Measurements from ENCODE around the gene FBXO31.

Gene FBXO31

GRCh38 chr16:87309620-87310525, 73.7 kb downstream of the FBXO31 start (continued):
- TF ChIP-seq ZNF423 (tag by site-specific recombination; IDR thresholded peaks at IDR 0.05) (no peak), SCRT2 (tag by site-specific recombination; IDR thresholded peaks at IDR 0.05) (no peak), ZNF521 (tag by site-specific recombination; IDR thresholded peaks at IDR 0.05) (no peak), ZNF214 (tag by site-specific recombination; IDR thresholded peaks at IDR 0.05; ENCODE audit: borderline replicate concordance) (no peak)

- Histone ChIP-seq H3K36me3 (ENCODE audit: control insufficient read depth in 2 of 2, insufficient read depth in 1 of 2, low read length in 2 of 2) (peaks cover 0 to 5% of the 10 kb centered on the region in 2 experiments; a peak in 1 of 3 replicates), H3K9me3 (ENCODE audit: control insufficient read depth, insufficient read depth, low read depth, low read length) (no peaks in the 10 kb centered on the region), H3K27ac (ENCODE audit: extremely low read depth, low read depth, low read length) (no peak overlapping the region), H3K4me3 (ENCODE audit: low read depth, low read length) (no peak overlapping the region), H3K4me1 (ENCODE audit: control insufficient read depth, insufficient read depth, low read length) (no peaks in the 10 kb centered on the region)
- ChIA-PET CTCF (no interaction called here), POLR2A (interaction anchor here (1.6 kb wide), 1 partner anchor 8 kb away, joined by 5 read pairs; the partner anchor contains the start of gene C16orf95)
- TF ChIP-seq HOXD13 (CRISPR knock-in tag; IDR thresholded peaks at IDR 0.05; ENCODE audit: borderline replicate concordance) (no peak), ZNF449 (tag by site-specific recombination; IDR thresholded peaks at IDR 0.05) (no peak), GLIS1 (tag by site-specific recombination; IDR thresholded peaks at IDR 0.05) (no peak), HOXC10 (CRISPR knock-in tag; IDR thresholded peaks at IDR 0.05) (no peak), ZNF571 (tag by site-specific recombination; IDR thresholded peaks at IDR 0.05) (no peak), ZNF10 (tag by site-specific recombination; IDR thresholded peaks at IDR 0.05) (no peak), ZNF585B (tag by site-specific recombination; IDR thresholded peaks at IDR 0.05) (no peak), ZNF837 (tag by site-specific recombination; IDR thresholded peaks at IDR 0.05) (no peak), ZNF24 (tag by site-specific recombination; IDR thresholded peaks at IDR 0.05) (no peak), TCF7L2 (IDR thresholded peaks at IDR 0.05; ENCODE audit: borderline replicate concordance, low read depth, low read length) (no peak), ZNF530 (tag by site-specific recombination; IDR thresholded peaks at IDR 0.05; ENCODE audit: low read depth) (no peak), ZNF324 (tag by site-specific recombination; IDR thresholded peaks at IDR 0.05) (no peak), ZNF211 (tag by site-specific recombination; IDR thresholded peaks at IDR 0.05; ENCODE audit: low read depth) (no peak)
- TF ChIP-seq, protein P1, sequence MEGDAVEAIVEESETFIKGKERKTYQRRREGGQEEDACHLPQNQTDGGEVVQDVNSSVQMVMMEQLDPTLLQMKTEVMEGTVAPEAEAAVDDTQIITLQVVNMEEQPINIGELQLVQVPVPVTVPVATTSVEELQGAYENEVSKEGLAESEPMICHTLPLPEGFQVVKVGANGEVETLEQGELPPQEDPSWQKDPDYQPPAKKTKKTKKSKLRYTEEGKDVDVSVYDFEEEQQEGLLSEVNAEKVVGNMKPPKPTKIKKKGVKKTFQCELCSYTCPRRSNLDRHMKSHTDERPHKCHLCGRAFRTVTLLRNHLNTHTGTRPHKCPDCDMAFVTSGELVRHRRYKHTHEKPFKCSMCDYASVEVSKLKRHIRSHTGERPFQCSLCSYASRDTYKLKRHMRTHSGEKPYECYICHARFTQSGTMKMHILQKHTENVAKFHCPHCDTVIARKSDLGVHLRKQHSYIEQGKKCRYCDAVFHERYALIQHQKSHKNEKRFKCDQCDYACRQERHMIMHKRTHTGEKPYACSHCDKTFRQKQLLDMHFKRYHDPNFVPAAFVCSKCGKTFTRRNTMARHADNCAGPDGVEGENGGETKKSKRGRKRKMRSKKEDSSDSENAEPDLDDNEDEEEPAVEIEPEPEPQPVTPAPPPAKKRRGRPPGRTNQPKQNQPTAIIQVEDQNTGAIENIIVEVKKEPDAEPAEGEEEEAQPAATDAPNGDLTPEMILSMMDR (tag by site-specific recombination; IDR thresholded peaks at IDR 0.05), result no peak
- TF ChIP-seq, protein P2, sequence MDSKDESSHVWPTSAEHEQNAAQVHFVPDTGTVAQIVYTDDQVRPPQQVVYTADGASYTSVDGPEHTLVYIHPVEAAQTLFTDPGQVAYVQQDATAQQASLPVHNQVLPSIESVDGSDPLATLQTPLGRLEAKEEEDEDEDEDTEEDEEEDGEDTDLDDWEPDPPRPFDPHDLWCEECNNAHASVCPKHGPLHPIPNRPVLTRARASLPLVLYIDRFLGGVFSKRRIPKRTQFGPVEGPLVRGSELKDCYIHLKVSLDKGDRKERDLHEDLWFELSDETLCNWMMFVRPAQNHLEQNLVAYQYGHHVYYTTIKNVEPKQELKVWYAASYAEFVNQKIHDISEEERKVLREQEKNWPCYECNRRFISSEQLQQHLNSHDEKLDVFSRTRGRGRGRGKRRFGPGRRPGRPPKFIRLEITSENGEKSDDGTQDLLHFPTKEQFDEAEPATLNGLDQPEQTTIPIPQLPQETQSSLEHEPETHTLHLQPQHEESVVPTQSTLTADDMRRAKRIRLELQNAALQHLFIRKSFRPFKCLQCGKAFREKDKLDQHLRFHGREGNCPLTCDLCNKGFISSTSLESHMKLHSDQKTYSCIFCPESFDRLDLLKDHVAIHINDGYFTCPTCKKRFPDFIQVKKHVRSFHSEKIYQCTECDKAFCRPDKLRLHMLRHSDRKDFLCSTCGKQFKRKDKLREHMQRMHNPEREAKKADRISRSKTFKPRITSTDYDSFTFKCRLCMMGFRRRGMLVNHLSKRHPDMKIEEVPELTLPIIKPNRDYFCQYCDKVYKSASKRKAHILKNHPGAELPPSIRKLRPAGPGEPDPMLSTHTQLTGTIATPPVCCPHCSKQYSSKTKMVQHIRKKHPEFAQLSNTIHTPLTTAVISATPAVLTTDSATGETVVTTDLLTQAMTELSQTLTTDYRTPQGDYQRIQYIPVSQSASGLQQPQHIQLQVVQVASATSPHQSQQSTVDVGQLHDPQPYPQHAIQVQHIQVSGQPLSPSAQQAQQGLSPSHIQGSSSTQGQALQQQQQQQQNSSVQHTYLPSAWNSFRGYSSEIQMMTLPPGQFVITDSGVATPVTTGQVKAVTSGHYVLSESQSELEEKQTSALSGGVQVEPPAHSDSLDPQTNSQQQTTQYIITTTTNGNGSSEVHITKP (tag by site-specific recombination; IDR thresholded peaks at IDR 0.05), result no peak
- TF ChIP-seq, protein P3, sequence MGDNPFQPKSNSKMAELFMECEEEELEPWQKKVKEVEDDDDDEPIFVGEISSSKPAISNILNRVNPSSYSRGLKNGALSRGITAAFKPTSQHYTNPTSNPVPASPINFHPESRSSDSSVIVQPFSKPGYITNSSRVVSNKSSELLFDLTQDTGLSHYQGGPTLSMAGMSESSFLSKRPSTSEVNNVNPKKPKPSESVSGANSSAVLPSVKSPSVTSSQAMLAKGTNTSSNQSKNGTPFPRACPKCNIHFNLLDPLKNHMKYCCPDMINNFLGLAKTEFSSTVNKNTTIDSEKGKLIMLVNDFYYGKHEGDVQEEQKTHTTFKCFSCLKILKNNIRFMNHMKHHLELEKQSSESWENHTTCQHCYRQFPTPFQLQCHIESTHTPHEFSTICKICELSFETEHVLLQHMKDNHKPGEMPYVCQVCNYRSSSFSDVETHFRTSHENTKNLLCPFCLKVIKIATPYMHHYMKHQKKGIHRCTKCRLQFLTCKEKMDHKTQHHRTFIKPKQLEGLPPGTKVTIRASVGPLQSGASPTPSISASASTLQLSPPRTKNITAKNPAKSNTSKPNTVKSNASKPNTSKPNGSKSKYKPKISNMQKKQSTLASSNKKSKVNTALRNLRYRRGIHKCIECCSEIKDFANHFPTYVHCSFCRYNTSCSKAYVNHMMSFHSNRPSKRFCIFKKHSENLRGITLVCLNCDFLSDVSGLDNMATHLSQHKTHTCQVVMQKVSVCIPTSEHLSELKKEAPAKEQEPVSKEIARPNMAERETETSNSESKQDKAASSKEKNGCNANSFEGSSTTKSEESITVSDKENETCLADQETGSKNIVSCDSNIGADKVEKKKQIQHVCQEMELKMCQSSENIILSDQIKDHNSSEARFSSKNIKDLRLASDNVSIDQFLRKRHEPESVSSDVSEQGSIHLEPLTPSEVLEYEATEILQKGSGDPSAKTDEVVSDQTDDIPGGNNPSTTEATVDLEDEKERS (tag by site-specific recombination; IDR thresholded peaks at IDR 0.05), result no peak
These were observed 74.8 kb downstream of the FBXO31 start for GRCh38 chr16:87308826-87309225.

Data from HEK293 (cell line).